WTC11 (cell line): ENCODE data around the gene FOXP1. TPM values are rescaled to one million over a fixed set of nuclear protein-coding genes. Genes with fewer than 3 reads are reported as not detected.

Source experiments
- ATAC-seq: fragments of 200-7000 bp; cut with Tn5 transposase; 2 replicates; pipeline ENCODE4 v1.10.0; 2021; ENCODE audit warnings: mild to moderate bottlenecking, moderate library complexity
- CTCF ChIA-PET: fragments of 300-600 bp; sonication (Branson Sonifier 250); formaldehyde crosslinking; loops from one replicate; lab custom pipeline; 2021; ENCODE audit warnings: antibody characterized with exemption; lab: Charles Lee
- POLR2A ChIA-PET: fragments of 350-600 bp; sonication (Branson Sonifier 250); formaldehyde crosslinking; loops from one replicate; lab custom pipeline; 2021; ENCODE audit warnings: antibody characterized with exemption; lab: Charles Lee
- DNase-seq: peaks from one replicate; pipeline ENCODE4 v3.0.0; 2021; ENCODE audit warnings: low spot score
- H3K27ac Mint-ChIP-seq: 2 replicates; pipeline ENCODE4 v1.8.0; 2021; ENCODE audit warnings: mixed read lengths
- H3K27me3 Mint-ChIP-seq: 2 replicates; pipeline ENCODE4 v1.8.0; 2021; ENCODE audit warnings: low read depth, mild to moderate bottlenecking, moderate library complexity, mixed read lengths
- H3K36me3 Mint-ChIP-seq: 2 replicates; pipeline ENCODE4 v1.8.0; 2021; ENCODE audit warnings: mixed read lengths
- H3K4me1 Mint-ChIP-seq: 2 replicates; pipeline ENCODE4 v1.8.0; 2022; ENCODE audit warnings: mixed read lengths
- H3K4me3 Mint-ChIP-seq: 2 replicates; pipeline ENCODE4 v1.8.0; 2021; ENCODE audit warnings: mild to moderate bottlenecking, moderate library complexity, mixed read lengths
- H3K9me3 Mint-ChIP-seq: 2 replicates; pipeline ENCODE4 v1.8.0; 2021; ENCODE audit warnings: mixed read lengths
- ATF2 ChIP-seq: sonication (generic); formaldehyde crosslinking; IDR thresholded peaks from 2 replicates; pipeline ENCODE4 v1.8.1; 2022; ENCODE audit warnings: low read depth, missing genetic modification reagents, borderline replicate concordance
- ESRRA ChIP-seq: sonication (generic); formaldehyde crosslinking; IDR thresholded peaks from 2 replicates; pipeline ENCODE4 v1.8.1; 2022; ENCODE audit warnings: mild to moderate bottlenecking, missing genetic modification reagents, borderline replicate concordance
- FOXP1 ChIP-seq: sonication (generic); formaldehyde crosslinking; IDR thresholded peaks from 2 replicates; pipeline ENCODE4 v1.8.0; 2022; ENCODE audit warnings: missing genetic modification reagents, mild to moderate bottlenecking, moderate library complexity, borderline replicate concordance
- FOXP4 ChIP-seq: sonication (generic); formaldehyde crosslinking; IDR thresholded peaks from 2 replicates; pipeline ENCODE4 v1.8.0; 2022; ENCODE audit warnings: mild to moderate bottlenecking, missing genetic modification reagents
- GABPB1 ChIP-seq: sonication (generic); formaldehyde crosslinking; IDR thresholded peaks from 2 replicates; pipeline ENCODE4 v1.8.1; 2023; ENCODE audit warnings: mild to moderate bottlenecking, missing genetic modification reagents
- JAZF1 ChIP-seq: fragments of 250-450 bp; sonication (Bioruptor Pico); IDR thresholded peaks from 2 replicates; pipeline ENCODE4 v1.9.0; 2021; ENCODE audit warnings: moderate library complexity, mild to moderate bottlenecking, inconsistent platforms
- NFYB ChIP-seq: sonication (generic); formaldehyde crosslinking; conservative IDR thresholded peaks from 2 replicates; pipeline ENCODE4 v1.8.0; 2022; ENCODE audit warnings: low read depth, missing genetic modification reagents
- RELA ChIP-seq: sonication (generic); formaldehyde crosslinking; IDR thresholded peaks from 2 replicates; pipeline ENCODE4 v1.8.1; 2022; ENCODE audit warnings: missing genetic modification reagents, mild to moderate bottlenecking, borderline replicate concordance
- SMAD4 ChIP-seq: sonication (generic); formaldehyde crosslinking; IDR thresholded peaks from 2 replicates; pipeline ENCODE4 v1.8.0; 2022; ENCODE audit warnings: mild to moderate bottlenecking, missing genetic modification reagents
- SOX15 ChIP-seq: fragments of 250-450 bp; sonication (Bioruptor Pico); IDR thresholded peaks from 2 replicates; pipeline ENCODE4 v1.9.0; 2021; ENCODE audit warnings: mild to moderate bottlenecking
- USF1 ChIP-seq: sonication (generic); formaldehyde crosslinking; IDR thresholded peaks from 2 replicates; pipeline ENCODE4 v1.8.0; 2022; ENCODE audit warnings: mild to moderate bottlenecking, missing genetic modification reagents
- USF2 ChIP-seq: sonication (generic); formaldehyde crosslinking; IDR thresholded peaks from 2 replicates; pipeline ENCODE4 v1.8.1; 2023; ENCODE audit warnings: mild to moderate bottlenecking, missing genetic modification reagents, moderate library complexity
- ZNF263 ChIP-seq: sonication (generic); formaldehyde crosslinking; IDR thresholded peaks from 2 replicates; pipeline ENCODE4 v1.8.1; 2022; ENCODE audit warnings: low read depth, mild to moderate bottlenecking, moderate library complexity, missing genetic modification reagents
- ZNF396 ChIP-seq: fragments of 250-450 bp; sonication (Bioruptor Pico); IDR thresholded peaks from 2 replicates; pipeline ENCODE4 v1.8.0; 2021; ENCODE audit warnings: mild to moderate bottlenecking, moderate library complexity, borderline replicate concordance
- ZNF512 ChIP-seq: sonication (generic); formaldehyde crosslinking; IDR thresholded peaks from 2 replicates; pipeline ENCODE4 v1.8.1; 2022; ENCODE audit warnings: missing genetic modification reagents, borderline replicate concordance
- total RNA-seq: library from RNA; stranded (reverse); gene quantifications from 3 replicates; pipeline ENCODE4 v1.2.3, GENCODE V29; 2021
- TF ChIP-seq, protein P1 (sequence below): fragments of 200-600 bp; IDR thresholded peaks from 2 replicates; pipeline ENCODE4 v1.8.0; 2022; ENCODE audit warnings: antibody characterized with exemption
- TF ChIP-seq, protein P2 (sequence below): sonication (generic); formaldehyde crosslinking; IDR thresholded peaks from 2 replicates; pipeline ENCODE4 v1.8.1; 2023; ENCODE audit warnings: mild to moderate bottlenecking, missing genetic modification reagents
- TF ChIP-seq, protein P3 (sequence below): sonication (generic); formaldehyde crosslinking; IDR thresholded peaks from 2 replicates; pipeline ENCODE4 v1.8.1; 2022; ENCODE audit warnings: low read depth, mild to moderate bottlenecking, moderate library complexity, missing genetic modification reagents, borderline replicate concordance
- TF ChIP-seq, protein P4 (sequence below): sonication (generic); formaldehyde crosslinking; IDR thresholded peaks from 2 replicates; pipeline ENCODE4 v1.8.0; 2022; ENCODE audit warnings: mild to moderate bottlenecking, missing genetic modification reagents

FOXP1 gene
- total RNA-seq, 1 experiment from 2014 or later = 25.8 TPM

GRCh38 chr3:71107926-71108325 lies 475.6 kb downstream of the FOXP1 start (continued):
- TF ChIP-seq, protein P1, sequence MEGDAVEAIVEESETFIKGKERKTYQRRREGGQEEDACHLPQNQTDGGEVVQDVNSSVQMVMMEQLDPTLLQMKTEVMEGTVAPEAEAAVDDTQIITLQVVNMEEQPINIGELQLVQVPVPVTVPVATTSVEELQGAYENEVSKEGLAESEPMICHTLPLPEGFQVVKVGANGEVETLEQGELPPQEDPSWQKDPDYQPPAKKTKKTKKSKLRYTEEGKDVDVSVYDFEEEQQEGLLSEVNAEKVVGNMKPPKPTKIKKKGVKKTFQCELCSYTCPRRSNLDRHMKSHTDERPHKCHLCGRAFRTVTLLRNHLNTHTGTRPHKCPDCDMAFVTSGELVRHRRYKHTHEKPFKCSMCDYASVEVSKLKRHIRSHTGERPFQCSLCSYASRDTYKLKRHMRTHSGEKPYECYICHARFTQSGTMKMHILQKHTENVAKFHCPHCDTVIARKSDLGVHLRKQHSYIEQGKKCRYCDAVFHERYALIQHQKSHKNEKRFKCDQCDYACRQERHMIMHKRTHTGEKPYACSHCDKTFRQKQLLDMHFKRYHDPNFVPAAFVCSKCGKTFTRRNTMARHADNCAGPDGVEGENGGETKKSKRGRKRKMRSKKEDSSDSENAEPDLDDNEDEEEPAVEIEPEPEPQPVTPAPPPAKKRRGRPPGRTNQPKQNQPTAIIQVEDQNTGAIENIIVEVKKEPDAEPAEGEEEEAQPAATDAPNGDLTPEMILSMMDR = no peak

GRCh38 chr3:71104976-71105375 lies 478.6 kb downstream of the FOXP1 start:
- Mint-ChIP-seq H3K27ac (no peak overlapping the region), H3K9me3 (no peaks in the 10 kb centered on the region), H3K36me3 (no peaks in the 10 kb centered on the region), H3K4me3 (no peak overlapping the region)
- CTCF ChIA-PET = no interaction called here
- TF ChIP-seq RELA (CRISPR knock-in tag) (no peak), ZNF396 (CRISPR knock-in tag) (no peak), ZNF512 (CRISPR knock-in tag) (no peak), ATF2 (no peak), SOX15 (no peak), NFYB (CRISPR knock-in tag) (no peak), FOXP1 (CRISPR knock-in tag) (no peak), USF2 (CRISPR knock-in tag) (no peak), JAZF1 (CRISPR knock-in tag) (no peak), USF1 (CRISPR knock-in tag) (no peak)
- TF ChIP-seq, protein P2, sequence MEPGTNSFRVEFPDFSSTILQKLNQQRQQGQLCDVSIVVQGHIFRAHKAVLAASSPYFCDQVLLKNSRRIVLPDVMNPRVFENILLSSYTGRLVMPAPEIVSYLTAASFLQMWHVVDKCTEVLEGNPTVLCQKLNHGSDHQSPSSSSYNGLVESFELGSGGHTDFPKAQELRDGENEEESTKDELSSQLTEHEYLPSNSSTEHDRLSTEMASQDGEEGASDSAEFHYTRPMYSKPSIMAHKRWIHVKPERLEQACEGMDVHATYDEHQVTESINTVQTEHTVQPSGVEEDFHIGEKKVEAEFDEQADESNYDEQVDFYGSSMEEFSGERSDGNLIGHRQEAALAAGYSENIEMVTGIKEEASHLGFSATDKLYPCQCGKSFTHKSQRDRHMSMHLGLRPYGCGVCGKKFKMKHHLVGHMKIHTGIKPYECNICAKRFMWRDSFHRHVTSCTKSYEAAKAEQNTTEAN (CRISPR knock-in tag) = no peak
- TF ChIP-seq, protein P3, sequence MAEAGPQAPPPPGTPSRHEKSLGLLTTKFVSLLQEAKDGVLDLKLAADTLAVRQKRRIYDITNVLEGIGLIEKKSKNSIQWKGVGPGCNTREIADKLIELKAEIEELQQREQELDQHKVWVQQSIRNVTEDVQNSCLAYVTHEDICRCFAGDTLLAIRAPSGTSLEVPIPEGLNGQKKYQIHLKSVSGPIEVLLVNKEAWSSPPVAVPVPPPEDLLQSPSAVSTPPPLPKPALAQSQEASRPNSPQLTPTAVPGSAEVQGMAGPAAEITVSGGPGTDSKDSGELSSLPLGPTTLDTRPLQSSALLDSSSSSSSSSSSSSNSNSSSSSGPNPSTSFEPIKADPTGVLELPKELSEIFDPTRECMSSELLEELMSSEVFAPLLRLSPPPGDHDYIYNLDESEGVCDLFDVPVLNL (CRISPR knock-in tag) = no peak
- TF ChIP-seq, all 79 proteins: peak for 0
- DNase-seq (no peak), ATAC-seq (no peak)
- Mint-ChIP-seq H3K27me3 (no peaks in the 10 kb centered on the region), H3K4me1 (peaks cover 22% of the 10 kb centered on the region)
- POLR2A ChIA-PET = no interaction called here

DNA sequence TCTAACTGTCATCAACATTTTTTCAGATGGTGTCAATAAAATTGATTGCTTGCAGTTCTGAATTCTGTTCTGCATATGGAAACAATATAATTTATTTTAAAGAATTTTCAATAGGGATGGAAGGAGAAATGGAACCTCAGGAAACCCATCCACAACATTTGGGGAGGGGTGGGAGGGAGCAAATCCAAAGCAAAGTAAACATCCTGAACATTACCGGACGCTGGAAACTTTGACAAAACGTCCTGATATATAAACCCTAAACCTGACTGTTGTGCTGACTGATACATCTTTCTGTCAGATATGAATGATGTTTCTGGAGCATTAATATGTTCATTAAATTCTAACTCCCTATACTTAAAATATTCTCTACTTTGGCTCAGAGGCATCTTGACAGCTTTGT lies 479.0 kb downstream of the FOXP1 start:
- no peak for ATAC-seq
- Mint-ChIP-seq H3K36me3 (no peaks in the 10 kb centered on the region), H3K27ac (no peak overlapping the region), H3K4me1 (peaks cover 17% of the 10 kb centered on the region), H3K27me3 (no peaks in the 10 kb centered on the region), H3K4me3 (no peak overlapping the region), H3K9me3 (no peaks in the 10 kb centered on the region)
- DNase-seq = no peak
- ChIA-PET CTCF (no interaction called here), POLR2A (no interaction called here)
- TF ChIP-seq ZNF263 (CRISPR knock-in tag) (no peak), ESRRA (CRISPR knock-in tag) (no peak), SMAD4 (CRISPR knock-in tag) (no peak), GABPB1 (CRISPR knock-in tag) (no peak), FOXP4 (CRISPR knock-in tag) (no peak)
- TF ChIP-seq, protein P4, sequence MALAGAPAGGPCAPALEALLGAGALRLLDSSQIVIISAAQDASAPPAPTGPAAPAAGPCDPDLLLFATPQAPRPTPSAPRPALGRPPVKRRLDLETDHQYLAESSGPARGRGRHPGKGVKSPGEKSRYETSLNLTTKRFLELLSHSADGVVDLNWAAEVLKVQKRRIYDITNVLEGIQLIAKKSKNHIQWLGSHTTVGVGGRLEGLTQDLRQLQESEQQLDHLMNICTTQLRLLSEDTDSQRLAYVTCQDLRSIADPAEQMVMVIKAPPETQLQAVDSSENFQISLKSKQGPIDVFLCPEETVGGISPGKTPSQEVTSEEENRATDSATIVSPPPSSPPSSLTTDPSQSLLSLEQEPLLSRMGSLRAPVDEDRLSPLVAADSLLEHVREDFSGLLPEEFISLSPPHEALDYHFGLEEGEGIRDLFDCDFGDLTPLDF (CRISPR knock-in tag) = no peak
- TF ChIP-seq, protein P1 = no peak
